ENCODE data around the gene LEMD1. TPM values are rescaled to one million over a fixed set of nuclear protein-coding genes. Genes with fewer than 3 reads are reported as not detected.

The LEMD1 gene
- total and polyA plus RNA-seq, 2 donors (not counting 1 experiment from before 2014, with no cell fraction given), result not detected

DNA sequence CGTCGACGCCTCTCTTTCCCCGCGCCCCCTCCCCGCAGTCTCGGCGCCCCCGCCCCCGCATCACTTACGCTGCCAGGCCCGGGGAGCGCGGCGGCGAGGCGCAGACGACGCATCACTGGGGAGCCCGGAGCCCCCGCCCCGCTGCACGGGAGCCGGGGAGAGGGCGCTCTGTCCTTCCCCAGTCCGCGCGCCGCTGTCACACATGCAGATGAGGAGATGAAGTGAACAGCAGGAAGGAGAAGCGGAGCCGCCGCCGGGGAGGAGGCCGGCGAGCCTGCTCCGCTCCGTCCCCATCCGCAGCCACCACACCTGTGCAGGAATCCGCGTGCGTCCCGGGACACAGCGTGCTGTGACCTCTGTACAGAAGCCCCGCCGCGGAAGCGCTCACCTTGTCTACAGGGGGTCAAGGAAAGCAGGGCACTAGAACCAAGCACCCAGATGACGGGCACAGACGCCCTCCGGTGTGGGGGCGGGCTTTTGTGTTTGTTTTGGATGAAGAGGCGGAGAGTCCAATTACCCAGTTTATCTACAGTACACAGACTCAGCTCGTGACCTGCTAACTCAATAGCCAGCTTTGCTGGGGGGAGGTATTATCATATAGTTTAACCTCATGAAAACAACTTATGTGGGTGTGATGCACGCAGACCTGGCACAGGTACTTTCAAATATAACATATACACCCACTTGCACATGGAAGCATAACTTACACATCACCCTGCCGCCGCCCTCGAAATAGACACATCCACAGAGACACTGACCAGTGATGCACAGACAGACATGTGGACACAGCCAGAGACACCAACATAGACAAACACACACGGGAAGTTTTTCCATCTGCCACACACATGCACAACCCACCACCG is 77.6 kb downstream of the LEMD1 start:
- Histone ChIP-seq H2AFZ (ENCODE audit: low read length) (no peak overlapping the region), H3K9ac (ENCODE audit: insufficient read depth, low read length) (no peak overlapping the region), H3K27me3 (ENCODE audit: control insufficient read depth, insufficient read depth, low read length) (peaks cover 56% of the 10 kb centered on the region), H3K4me3 (replicated peaks in 1 of 4; ENCODE audit: control extremely low read depth in 1 of 4, insufficient read depth in 1 of 4, low read depth in 3 of 4, low read length in 4 of 4) (peak overlapping the region in 1 of 4 experiments; percentile 22), H4K20me1 (ENCODE audit: control insufficient read depth, extremely low read depth, insufficient read depth, low read length) (no peaks in the 10 kb centered on the region), H3K36me3 (ENCODE audit: control insufficient read depth, insufficient read depth, low read length) (no peaks in the 10 kb centered on the region), H3K27ac (ENCODE audit: insufficient read depth, low read length) (no peak overlapping the region), H3K9me3 (ENCODE audit: control insufficient read depth, insufficient read depth, low read depth, low read length) (no peaks in the 10 kb centered on the region), H3K79me2 (ENCODE audit: control insufficient read depth, insufficient read depth, low read length) (no peaks in the 10 kb centered on the region), H3K4me1 (ENCODE audit: control insufficient read depth, extremely low read depth, insufficient read depth, low read length) (no peaks in the 10 kb centered on the region), H3K4me2 (ENCODE audit: extremely low read depth, insufficient read depth, low read length) (no peak overlapping the region)
- DNase-seq (ENCODE audit: low read depth in 2 of 2), result no peak
- TF ChIP-seq, protein P1, sequence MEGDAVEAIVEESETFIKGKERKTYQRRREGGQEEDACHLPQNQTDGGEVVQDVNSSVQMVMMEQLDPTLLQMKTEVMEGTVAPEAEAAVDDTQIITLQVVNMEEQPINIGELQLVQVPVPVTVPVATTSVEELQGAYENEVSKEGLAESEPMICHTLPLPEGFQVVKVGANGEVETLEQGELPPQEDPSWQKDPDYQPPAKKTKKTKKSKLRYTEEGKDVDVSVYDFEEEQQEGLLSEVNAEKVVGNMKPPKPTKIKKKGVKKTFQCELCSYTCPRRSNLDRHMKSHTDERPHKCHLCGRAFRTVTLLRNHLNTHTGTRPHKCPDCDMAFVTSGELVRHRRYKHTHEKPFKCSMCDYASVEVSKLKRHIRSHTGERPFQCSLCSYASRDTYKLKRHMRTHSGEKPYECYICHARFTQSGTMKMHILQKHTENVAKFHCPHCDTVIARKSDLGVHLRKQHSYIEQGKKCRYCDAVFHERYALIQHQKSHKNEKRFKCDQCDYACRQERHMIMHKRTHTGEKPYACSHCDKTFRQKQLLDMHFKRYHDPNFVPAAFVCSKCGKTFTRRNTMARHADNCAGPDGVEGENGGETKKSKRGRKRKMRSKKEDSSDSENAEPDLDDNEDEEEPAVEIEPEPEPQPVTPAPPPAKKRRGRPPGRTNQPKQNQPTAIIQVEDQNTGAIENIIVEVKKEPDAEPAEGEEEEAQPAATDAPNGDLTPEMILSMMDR (conservative IDR thresholded peaks at IDR 0.05 in 1 of 2, IDR thresholded peaks at IDR 0.05 in 1 of 2; ENCODE audit: low read depth in 1 of 2, low read length in 2 of 2), result no peak
- peak; percentile 98 for TF ChIP-seq EZH2 (IDR thresholded peaks at IDR 0.05; ENCODE audit: low read length, missing control alignments)

DNA sequence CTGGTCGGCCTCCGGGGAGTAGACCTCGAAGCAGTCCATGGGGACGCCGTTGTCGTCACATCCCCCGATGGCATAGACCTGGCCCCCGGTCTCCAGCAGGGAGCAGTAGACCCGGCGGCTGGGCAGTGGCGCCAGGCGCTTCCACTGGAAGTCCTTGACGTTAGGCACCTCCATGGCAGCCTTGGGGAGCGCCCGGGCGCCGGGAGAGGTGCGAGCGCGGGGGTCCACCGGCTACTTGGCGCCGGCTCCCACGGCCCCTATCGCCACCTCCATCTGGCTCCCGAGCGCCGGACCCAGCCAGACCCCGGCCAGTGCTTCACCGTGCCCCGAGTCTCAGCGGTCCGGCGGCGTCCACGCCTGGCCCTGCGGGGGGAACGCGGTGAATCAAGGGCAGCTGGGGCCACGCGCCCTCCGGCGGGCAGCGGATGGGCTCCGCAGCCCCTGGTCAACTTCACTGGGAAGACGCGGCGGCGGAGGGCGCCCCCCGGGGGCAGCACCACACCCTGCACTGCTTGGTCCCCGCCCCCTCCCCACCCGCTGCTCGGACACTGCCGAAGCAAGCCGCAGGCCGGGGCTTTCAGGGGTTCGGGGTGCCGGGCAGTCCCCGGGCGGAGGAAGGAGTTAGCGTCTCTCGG is 78.3 kb downstream of the LEMD1 start:
- no peak for DNase-seq (ENCODE audit: low read depth in 2 of 2)

DNA sequence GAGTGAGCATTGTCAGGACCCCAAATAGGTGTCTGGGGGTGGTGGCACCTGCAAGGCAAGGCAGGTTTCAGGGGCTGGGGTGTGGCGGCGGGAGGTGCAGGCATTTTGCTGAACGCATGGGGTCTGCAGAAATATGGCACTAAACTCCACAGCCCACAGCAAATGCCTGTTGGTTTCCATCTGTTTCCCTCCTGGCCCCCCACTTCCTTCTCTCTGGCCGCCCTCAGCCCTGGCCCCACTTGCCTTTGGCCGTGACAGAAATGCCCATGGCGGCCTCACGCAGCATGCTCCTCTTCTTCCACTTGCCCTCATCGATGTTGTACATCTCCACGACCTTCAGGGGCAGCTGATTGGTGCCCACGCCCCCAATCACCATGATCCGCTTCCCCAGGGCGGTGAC is 78.9 kb downstream of the LEMD1 start:
- no peak overlapping the region for H3K9ac ChIP-seq (ENCODE audit: insufficient read depth, low read length)
- TF ChIP-seq EZH2 (IDR thresholded peaks at IDR 0.05; ENCODE audit: low read length, missing control alignments), result peak; percentile 71
- TF ChIP-seq, protein P1 (conservative IDR thresholded peaks at IDR 0.05 in 1 of 2, IDR thresholded peaks at IDR 0.05 in 1 of 2; ENCODE audit: low read depth in 1 of 2, low read length in 2 of 2), result no peak
- H2AFZ ChIP-seq (ENCODE audit: low read length), result no peak overlapping the region
- no peak overlapping the region for H3K27ac ChIP-seq (ENCODE audit: insufficient read depth, low read length)
- H3K4me2 ChIP-seq (ENCODE audit: extremely low read depth, insufficient read depth, low read length), result no peak overlapping the region
- no peak overlapping the region for H3K4me3 ChIP-seq (replicated peaks in 1 of 4; ENCODE audit: control extremely low read depth in 1 of 4, insufficient read depth in 1 of 4, low read depth in 3 of 4, low read length in 4 of 4)
- no peaks in the 10 kb centered on the region for H4K20me1 ChIP-seq (ENCODE audit: control insufficient read depth, extremely low read depth, insufficient read depth, low read length)
- no peak for DNase-seq (ENCODE audit: low read depth in 2 of 2)
- no peaks in the 10 kb centered on the region for H3K9me3 ChIP-seq (ENCODE audit: control insufficient read depth, insufficient read depth, low read depth, low read length)
- H3K27me3 ChIP-seq (ENCODE audit: control insufficient read depth, insufficient read depth, low read length), result peaks cover 58% of the 10 kb centered on the region
- no peaks in the 10 kb centered on the region for H3K79me2 ChIP-seq (ENCODE audit: control insufficient read depth, insufficient read depth, low read length)
- no peaks in the 10 kb centered on the region for H3K36me3 ChIP-seq (ENCODE audit: control insufficient read depth, insufficient read depth, low read length)
- no peaks in the 10 kb centered on the region for H3K4me1 ChIP-seq (ENCODE audit: control insufficient read depth, extremely low read depth, insufficient read depth, low read length)

More for the DNA sequence above, 78.3 kb downstream of the LEMD1 start:
- H3K9me3 ChIP-seq (ENCODE audit: control insufficient read depth, insufficient read depth, low read depth, low read length), result no peaks in the 10 kb centered on the region
- H2AFZ ChIP-seq (ENCODE audit: low read length), result no peak overlapping the region
- H3K27ac ChIP-seq (ENCODE audit: insufficient read depth, low read length), result no peak overlapping the region
- no peak overlapping the region for H3K9ac ChIP-seq (ENCODE audit: insufficient read depth, low read length)
- H4K20me1 ChIP-seq (ENCODE audit: control insufficient read depth, extremely low read depth, insufficient read depth, low read length), result no peaks in the 10 kb centered on the region
- H3K4me3 ChIP-seq (replicated peaks in 1 of 4; ENCODE audit: control extremely low read depth in 1 of 4, insufficient read depth in 1 of 4, low read depth in 3 of 4, low read length in 4 of 4), result no peak overlapping the region
- H3K79me2 ChIP-seq (ENCODE audit: control insufficient read depth, insufficient read depth, low read length), result no peaks in the 10 kb centered on the region
- H3K4me1 ChIP-seq (ENCODE audit: control insufficient read depth, extremely low read depth, insufficient read depth, low read length), result no peaks in the 10 kb centered on the region
- no peak overlapping the region for H3K4me2 ChIP-seq (ENCODE audit: extremely low read depth, insufficient read depth, low read length)
- TF ChIP-seq, protein P1 (conservative IDR thresholded peaks at IDR 0.05 in 1 of 2, IDR thresholded peaks at IDR 0.05 in 1 of 2; ENCODE audit: low read depth in 1 of 2, low read length in 2 of 2), result no peak
- peak; percentile 27 for TF ChIP-seq EZH2 (IDR thresholded peaks at IDR 0.05; ENCODE audit: low read length, missing control alignments)
- peaks cover 57% of the 10 kb centered on the region for H3K27me3 ChIP-seq (ENCODE audit: control insufficient read depth, insufficient read depth, low read length)
- no peaks in the 10 kb centered on the region for H3K36me3 ChIP-seq (ENCODE audit: control insufficient read depth, insufficient read depth, low read length)
